ENCODE data around the gene ADCY9. TPM values are rescaled to one million over a fixed set of nuclear protein-coding genes. Genes with fewer than 3 reads are reported as not detected.
"Not testable (repeated sequence)": the region's sequence is repeated elsewhere in the genome, so short reads cannot be mapped to it uniquely, and the experiment has no call there.

The ADCY9 gene
- under 1 TPM; 0.08 to 0.91 (median 0.19) TPM for polyA plus RNA-seq (ENCODE audit: low read depth in 6 of 6)

DNA sequence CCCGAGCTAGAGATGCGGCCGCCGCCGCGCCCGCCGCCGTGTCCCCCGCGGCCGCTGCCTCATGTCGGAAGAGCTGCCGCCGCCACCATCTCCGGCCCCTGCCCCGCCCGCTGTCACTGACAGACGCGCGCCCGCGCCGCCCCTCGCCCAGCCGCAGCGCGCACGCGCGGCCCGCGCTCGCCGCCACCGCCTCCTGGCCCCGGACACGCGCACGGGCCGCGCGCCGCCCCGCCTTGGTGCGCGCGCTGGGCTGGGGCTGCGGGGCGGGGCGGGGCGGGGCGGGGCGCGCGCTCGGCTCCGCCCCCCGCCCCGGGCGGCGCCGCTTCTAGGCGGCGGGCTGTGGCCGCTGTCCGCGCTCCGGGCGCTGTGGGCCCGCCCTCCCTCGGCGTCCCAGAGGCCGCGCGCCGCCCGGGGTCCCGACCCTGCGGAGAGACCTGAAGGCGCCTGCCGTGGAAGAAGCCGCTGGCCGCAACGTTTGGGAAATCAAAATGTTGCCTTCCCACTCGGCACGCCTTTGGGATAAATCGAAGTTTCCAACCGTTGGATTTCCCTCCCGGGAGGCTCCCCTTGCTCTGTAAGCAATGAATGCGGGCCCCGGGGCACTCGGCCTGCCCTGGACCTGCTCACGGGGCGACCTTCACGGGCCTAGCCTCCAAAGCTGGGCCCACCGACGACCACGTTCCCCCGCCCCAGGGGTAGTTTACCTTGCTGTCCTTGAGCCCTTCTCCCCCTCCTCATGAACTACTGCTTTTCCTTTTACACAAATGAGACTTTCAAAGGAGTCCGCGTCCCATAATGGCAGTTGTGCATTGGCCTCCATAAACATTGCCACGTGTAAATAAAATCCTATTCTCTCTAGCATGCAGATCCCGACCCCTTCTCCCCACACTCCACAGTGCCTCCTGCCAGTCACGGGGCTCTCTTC is at the start of gene ADCY9:
Gene ADCY9, minus strand, starts transcription at position 118 of the 925 bp plus-strand sequence. CDS start 1,000 bp downstream, outside the sequence.
- Mint-ChIP-seq H3K27ac (peak within 1 kb of the TSS in 3 of 6 donors; percentile 75 to 97 (median 93)), H3K4me3 (peak within 1 kb of the TSS; percentile 82 to 93 (median 89)), H3K9me3 (no peaks in the 10 kb centered on the region), H3K27me3 (peaks cover 0 to 27% (median 3%) of the 10 kb centered on the region in 3 donors), H3K36me3 (no peaks in the 10 kb centered on the region), H3K4me1 (peaks cover 15 to 34% (median 18%) of the 10 kb centered on the region in 3 donors)
- DNase-seq (peak; percentile 76), ATAC-seq (ENCODE audit: low read depth in 2 of 2) (peak; percentile 72 to 73)

GRCh38 chr16:4160658-4161430 is 44.6 kb upstream of the ADCY9 start:
- Mint-ChIP-seq H3K9me3 (peaks cover 0 to 6% (median 0%) of the 10 kb centered on the region in 7 donors), H3K4me3 (no peak overlapping the region), H3K4me1 (peaks cover 0 to 6% (median 0%) of the 10 kb centered on the region in 3 donors), H3K36me3 (peaks cover 0 to 5% of the 10 kb centered on the region in 2 donors), H3K27me3 (peaks cover 0 to 11% (median 5%) of the 10 kb centered on the region in 3 donors), H3K27ac (peak overlapping the region in 1 of 6 donors; percentile 54)
- ATAC-seq (ENCODE audit: low read depth in 2 of 2): no peak
- DNase-seq: no peak

GRCh38 chr16:4159726-4160125 is 43.5 kb upstream of the ADCY9 start:
- DNase-seq: no peak
- Mint-ChIP-seq H3K27ac (peak overlapping the region in 1 of 6 donors; percentile 17), H3K27me3 (peaks cover 0 to 17% (median 5%) of the 10 kb centered on the region in 3 donors), H3K4me3 (no peak overlapping the region), H3K4me1 (peaks cover 0 to 6% (median 0%) of the 10 kb centered on the region in 3 donors), H3K36me3 (peaks cover 0 to 5% of the 10 kb centered on the region in 2 donors), H3K9me3 (peaks cover 0 to 6% (median 0%) of the 10 kb centered on the region in 7 donors)
- no peak for ATAC-seq (ENCODE audit: low read depth in 2 of 2)

- Mint-ChIP-seq H3K9me3 (peaks cover 0 to 6% (median 0%) of the 10 kb centered on the region in 7 donors), H3K4me3 (no peak overlapping the region), H3K4me1 (peaks cover 0 to 6% (median 0%) of the 10 kb centered on the region in 3 donors), H3K27ac (peak overlapping the region in 3 of 6 donors; percentile 53 to 83 (median 72)), H3K36me3 (peaks cover 0 to 5% of the 10 kb centered on the region in 2 donors), H3K27me3 (peaks cover 0 to 17% (median 5%) of the 10 kb centered on the region in 3 donors)
- ATAC-seq (ENCODE audit: low read depth in 2 of 2): no peak
- DNase-seq: no peak
Measured at GRCh38 chr16:4158143-4159093, 42.2 kb upstream of the ADCY9 start.

GRCh38 chr16:4157376-4157825 is 41.2 kb upstream of the ADCY9 start:
- DNase-seq (no peak), ATAC-seq (ENCODE audit: low read depth in 2 of 2) (no peak)
- peaks cover 0 to 5% of the 10 kb centered on the region in 2 donors for H3K36me3 Mint-ChIP-seq
- H3K4me1 Mint-ChIP-seq: peaks cover 0 to 6% (median 0%) of the 10 kb centered on the region in 3 donors
- H3K9me3 Mint-ChIP-seq: peaks cover 0 to 6% (median 0%) of the 10 kb centered on the region in 7 donors
- peaks cover 0 to 17% (median 5%) of the 10 kb centered on the region in 3 donors for H3K27me3 Mint-ChIP-seq
- no peak overlapping the region for H3K27ac Mint-ChIP-seq
- no peak overlapping the region for H3K4me3 Mint-ChIP-seq

DNA sequence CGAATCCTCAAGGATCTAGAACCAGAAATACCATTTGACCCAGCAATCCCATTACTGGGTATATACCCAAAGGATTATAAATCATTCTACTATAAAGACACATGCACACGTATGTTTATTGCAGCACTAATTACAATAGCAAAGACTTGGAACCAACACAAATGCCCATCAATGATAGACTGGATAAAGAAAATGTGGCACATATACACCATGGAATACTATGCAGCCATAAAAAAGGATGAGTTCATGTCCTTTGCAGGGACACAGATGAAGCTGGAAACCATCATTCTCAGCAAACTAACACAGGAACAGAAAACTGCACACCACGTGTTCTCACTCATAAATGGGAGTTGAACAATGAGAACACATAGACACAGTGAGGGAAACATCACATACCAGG is 40.3 kb upstream of the ADCY9 start:
- not testable (repeated sequence) for H3K9me3 Mint-ChIP-seq; H3K4me3 Mint-ChIP-seq; H3K36me3 Mint-ChIP-seq; H3K4me1 Mint-ChIP-seq; ATAC-seq (ENCODE audit: low read depth in 2 of 2); H3K27ac Mint-ChIP-seq; DNase-seq
- H3K27me3 Mint-ChIP-seq: peaks cover 0 to 17% (median 5%) of the 10 kb centered on the region in 3 donors

- not testable (repeated sequence) for H3K4me1 Mint-ChIP-seq; ATAC-seq (ENCODE audit: low read depth in 2 of 2); H3K27ac Mint-ChIP-seq; H3K9me3 Mint-ChIP-seq; H3K4me3 Mint-ChIP-seq; DNase-seq; H3K36me3 Mint-ChIP-seq
- H3K27me3 Mint-ChIP-seq: peaks cover 0 to 13% (median 5%) of the 10 kb centered on the region in 3 donors
Measured at GRCh38 chr16:4153364-4153763, 37.1 kb upstream of the ADCY9 start.

GRCh38 chr16:4152267-4152666 is 36.0 kb upstream of the ADCY9 start:
- H3K4me1 Mint-ChIP-seq: no peaks in the 10 kb centered on the region
- peaks cover 0 to 5% of the 10 kb centered on the region in 2 donors for H3K36me3 Mint-ChIP-seq
- peaks cover 0 to 6% (median 0%) of the 10 kb centered on the region in 7 donors for H3K9me3 Mint-ChIP-seq
- peak overlapping the region in 1 of 6 donors; percentile 29 for H3K27ac Mint-ChIP-seq
- DNase-seq (no peak), ATAC-seq (ENCODE audit: low read depth in 2 of 2) (no peak)
- H3K27me3 Mint-ChIP-seq: peaks cover under 1 to 19% (median 8%) of the 10 kb centered on the region in 3 donors
- H3K4me3 Mint-ChIP-seq: no peak overlapping the region

DNA sequence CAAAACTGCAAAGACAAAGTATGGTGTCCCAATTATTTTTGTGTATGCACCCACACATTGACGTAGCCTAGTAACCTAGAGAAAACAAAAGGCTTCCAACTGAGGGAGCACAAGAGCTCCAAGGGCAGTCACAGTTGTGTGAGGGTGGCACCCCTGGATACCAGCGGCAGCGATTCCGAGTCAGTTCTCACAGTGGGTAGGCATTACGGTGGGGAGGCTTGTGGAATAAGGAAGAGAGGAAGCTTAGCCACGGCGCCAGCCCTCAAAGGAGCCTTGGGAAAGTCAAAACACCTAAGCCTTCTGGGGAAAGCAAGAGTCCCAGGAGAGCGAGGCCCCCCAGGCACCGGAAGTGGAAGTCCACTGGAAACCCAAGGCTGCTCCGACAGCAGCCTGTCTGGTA is 31.0 kb upstream of the ADCY9 start:
- Mint-ChIP-seq H3K9me3 (no peaks in the 10 kb centered on the region), H3K4me1 (peaks cover 0 to 6% (median 3%) of the 10 kb centered on the region in 3 donors), H3K27ac (no peak overlapping the region), H3K4me3 (no peak overlapping the region), H3K36me3 (no peaks in the 10 kb centered on the region), H3K27me3 (peaks cover 3 to 15% (median 8%) of the 10 kb centered on the region in 3 donors)
- no peak for ATAC-seq (ENCODE audit: low read depth in 2 of 2)
- DNase-seq: no peak

DNA sequence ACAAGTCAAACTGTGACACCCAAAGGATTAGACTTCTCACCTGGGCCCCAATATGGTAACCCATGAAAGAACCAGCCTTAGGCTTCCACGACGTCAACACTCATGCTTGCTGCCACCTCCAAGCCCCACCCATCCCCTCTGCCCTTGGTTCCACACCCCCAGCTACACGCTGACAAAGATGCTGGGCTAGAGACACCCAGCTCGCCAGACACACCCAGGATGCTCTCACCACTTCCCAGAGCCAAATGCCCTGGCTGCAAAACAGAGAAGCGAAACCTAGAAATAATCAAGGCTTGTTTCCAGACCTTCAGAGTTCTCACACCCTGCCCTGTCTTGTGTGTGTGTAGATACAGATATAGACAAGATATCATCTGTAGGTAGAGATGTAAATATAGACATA is 26.0 kb upstream of the ADCY9 start:
- Mint-ChIP-seq H3K27ac (peak overlapping the region in 1 of 6 donors; percentile 11), H3K36me3 (no peaks in the 10 kb centered on the region), H3K9me3 (peaks cover 0 to 3% (median 0%) of the 10 kb centered on the region in 7 donors), H3K4me3 (no peak overlapping the region), H3K27me3 (peaks cover 4 to 9% (median 5%) of the 10 kb centered on the region in 3 donors), H3K4me1 (peaks cover 6 to 12% (median 7%) of the 10 kb centered on the region in 3 donors)
- ATAC-seq (ENCODE audit: low read depth in 2 of 2): peak; percentile 85 to 96
- DNase-seq: peak; percentile 13

- H3K36me3 Mint-ChIP-seq: no peaks in the 10 kb centered on the region
- peaks cover 7 to 12% (median 8%) of the 10 kb centered on the region in 3 donors for H3K4me1 Mint-ChIP-seq
- ATAC-seq (ENCODE audit: low read depth in 2 of 2) (no peak), DNase-seq (no peak)
- peaks cover 0 to 5% (median 3%) of the 10 kb centered on the region in 3 donors for H3K27me3 Mint-ChIP-seq
- peaks cover 0 to 3% (median 0%) of the 10 kb centered on the region in 7 donors for H3K9me3 Mint-ChIP-seq
- H3K4me3 Mint-ChIP-seq: peak overlapping the region in 1 of 8 donors; percentile 23
- H3K27ac Mint-ChIP-seq: no peak overlapping the region
Measured at GRCh38 chr16:4141604-4142003, 25.4 kb upstream of the ADCY9 start.

DNA sequence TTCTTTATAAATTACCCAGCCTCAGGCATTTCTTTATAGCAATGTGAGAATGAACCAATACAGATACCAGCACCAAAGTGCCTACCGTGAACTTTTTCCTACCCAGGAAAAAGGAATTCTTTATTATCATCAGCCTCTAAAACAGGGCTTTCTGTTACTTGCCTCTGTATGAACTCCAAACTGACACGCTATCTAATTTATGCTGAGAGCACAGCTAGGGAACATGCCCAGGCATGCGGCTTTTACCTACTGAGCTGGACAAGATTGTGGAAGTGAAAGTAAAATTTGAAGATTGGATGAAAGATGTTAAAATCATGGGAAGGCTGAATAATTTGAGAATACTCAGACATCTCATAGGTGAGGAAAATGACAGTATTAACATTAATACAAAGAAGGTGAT is 24.4 kb upstream of the ADCY9 start:
- Mint-ChIP-seq H3K9me3 (peaks cover 0 to 3% (median 0%) of the 10 kb centered on the region in 7 donors), H3K4me3 (no peak overlapping the region), H3K27me3 (peaks cover 6 to 9% (median 7%) of the 10 kb centered on the region in 3 donors), H3K36me3 (no peaks in the 10 kb centered on the region), H3K27ac (peak overlapping the region in 1 of 6 donors; percentile 0), H3K4me1 (peaks cover 7 to 12% (median 8%) of the 10 kb centered on the region in 3 donors)
- DNase-seq (no peak), ATAC-seq (ENCODE audit: low read depth in 2 of 2) (no peak)
